PFSK-1 (cell line): ENCODE measurements around the gene GLP1R.

Experiments used
- FOXP2 ChIP-seq: optimal IDR thresholded peaks from 2 replicates; pipeline ENCODE3; 2011; ENCODE audit warnings: borderline replicate concordance, control low read depth, inconsistent platforms; ENCODE audit not compliant: insufficient read depth; ENCODE audit errors: extremely low read length, extremely low read depth
- POLR2AphosphoS5 ChIP-seq: IDR thresholded peaks from 2 replicates; pipeline ENCODE4 v1.6.1; 2012; ENCODE audit warnings: low read depth, mild to moderate bottlenecking, control low read depth, low read length, moderate library complexity
- SIN3A ChIP-seq: IDR thresholded peaks from 2 replicates; pipeline ENCODE4 v1.6.1; 2012; ENCODE audit warnings: mild to moderate bottlenecking, low read length, moderate library complexity, borderline replicate concordance; ENCODE audit not compliant: insufficient read depth
- TAF1 ChIP-seq: IDR thresholded peaks from 2 replicates; pipeline ENCODE4 v1.6.1; 2012; ENCODE audit warnings: low read length, control low read depth, borderline replicate concordance; ENCODE audit not compliant: insufficient read depth
- TF ChIP-seq, protein P1 (sequence below), 2 experiments: IDR thresholded peaks; 2 replicates each; pipeline versions ENCODE4 v1.6.1 to v1.8.0; 2011 to 2012; ENCODE audit warnings: low read depth in 2 of 2, low read length in 2 of 2, control low read depth in 1 of 2, inconsistent platforms in 1 of 2, mild to moderate bottlenecking in 1 of 2, moderate library complexity in 1 of 2; ENCODE audit not compliant: insufficient read depth in 1 of 2

- TF ChIP-seq, protein P1, sequence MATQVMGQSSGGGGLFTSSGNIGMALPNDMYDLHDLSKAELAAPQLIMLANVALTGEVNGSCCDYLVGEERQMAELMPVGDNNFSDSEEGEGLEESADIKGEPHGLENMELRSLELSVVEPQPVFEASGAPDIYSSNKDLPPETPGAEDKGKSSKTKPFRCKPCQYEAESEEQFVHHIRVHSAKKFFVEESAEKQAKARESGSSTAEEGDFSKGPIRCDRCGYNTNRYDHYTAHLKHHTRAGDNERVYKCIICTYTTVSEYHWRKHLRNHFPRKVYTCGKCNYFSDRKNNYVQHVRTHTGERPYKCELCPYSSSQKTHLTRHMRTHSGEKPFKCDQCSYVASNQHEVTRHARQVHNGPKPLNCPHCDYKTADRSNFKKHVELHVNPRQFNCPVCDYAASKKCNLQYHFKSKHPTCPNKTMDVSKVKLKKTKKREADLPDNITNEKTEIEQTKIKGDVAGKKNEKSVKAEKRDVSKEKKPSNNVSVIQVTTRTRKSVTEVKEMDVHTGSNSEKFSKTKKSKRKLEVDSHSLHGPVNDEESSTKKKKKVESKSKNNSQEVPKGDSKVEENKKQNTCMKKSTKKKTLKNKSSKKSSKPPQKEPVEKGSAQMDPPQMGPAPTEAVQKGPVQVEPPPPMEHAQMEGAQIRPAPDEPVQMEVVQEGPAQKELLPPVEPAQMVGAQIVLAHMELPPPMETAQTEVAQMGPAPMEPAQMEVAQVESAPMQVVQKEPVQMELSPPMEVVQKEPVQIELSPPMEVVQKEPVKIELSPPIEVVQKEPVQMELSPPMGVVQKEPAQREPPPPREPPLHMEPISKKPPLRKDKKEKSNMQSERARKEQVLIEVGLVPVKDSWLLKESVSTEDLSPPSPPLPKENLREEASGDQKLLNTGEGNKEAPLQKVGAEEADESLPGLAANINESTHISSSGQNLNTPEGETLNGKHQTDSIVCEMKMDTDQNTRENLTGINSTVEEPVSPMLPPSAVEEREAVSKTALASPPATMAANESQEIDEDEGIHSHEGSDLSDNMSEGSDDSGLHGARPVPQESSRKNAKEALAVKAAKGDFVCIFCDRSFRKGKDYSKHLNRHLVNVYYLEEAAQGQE (IDR thresholded peaks at IDR 0.05; ENCODE audit: insufficient read depth in 1 of 2, low read depth in 2 of 2, low read length in 2 of 2): no peak
- TF ChIP-seq POLR2AphosphoS5 (no peak), SIN3A (no peak), TAF1 (no peak), FOXP2 (no peak)
Observed at GRCh38 chr6:39108041-39108839, 59.7 kb downstream of the GLP1R start.
